HepG2 (cell line): ENCODE measurements around the gene DGKG. TPM values are rescaled to one million over a fixed set of nuclear protein-coding genes. Genes with fewer than 3 reads are reported as not detected.

Experiments
- CBX1 ChIP-seq: IDR thresholded peaks from one replicate; pipeline ENCODE4 v1.6.1; 2016; ENCODE audit warnings: antibody characterized with exemption, low read depth
- JUN ChIP-seq: sonication (generic); formaldehyde crosslinking; IDR thresholded peaks from 2 replicates; pipeline ENCODE4 v1.4.0; 2020; ENCODE audit warnings: mild to moderate bottlenecking, missing genetic modification reagents
- MAF1 ChIP-seq: sonication (generic); formaldehyde crosslinking; IDR thresholded peaks from 2 replicates; pipeline ENCODE4 v1.5.0; 2020; ENCODE audit warnings: missing genetic modification reagents, borderline replicate concordance
- NFYB ChIP-seq: sonication (generic); formaldehyde crosslinking; IDR thresholded peaks from 2 replicates; pipeline ENCODE4 v1.4.0; 2020; ENCODE audit warnings: missing genetic modification reagents
- PAX8 ChIP-seq: sonication (generic); formaldehyde crosslinking; IDR thresholded peaks from 2 replicates; pipeline ENCODE4 v1.8.0; 2022; ENCODE audit warnings: mild to moderate bottlenecking, missing genetic modification reagents, borderline replicate concordance
- SMARCC2 ChIP-seq: fragments of 450-650 bp; IDR thresholded peaks from 2 replicates; pipeline ENCODE4 v1.6.1; 2017; ENCODE audit warnings: antibody characterized with exemption, mild to moderate bottlenecking
- ZBTB26 ChIP-seq: IDR thresholded peaks from 2 replicates; pipeline ENCODE4 v1.6.1; 2016; ENCODE audit warnings: missing compliant biosample characterization, missing genetic modification reagents, borderline replicate concordance
- ZEB1 ChIP-seq: IDR thresholded peaks from 2 replicates; pipeline ENCODE4 v1.6.1; 2012; ENCODE audit warnings: mild to moderate bottlenecking, low read depth, inconsistent platforms; ENCODE audit not compliant: insufficient replicate concordance
- ZNF121 ChIP-seq: sonication (generic); formaldehyde crosslinking; IDR thresholded peaks from 2 replicates; pipeline ENCODE4 v1.5.0; 2020; ENCODE audit warnings: mild to moderate bottlenecking, missing genetic modification reagents
- ZNF276 ChIP-seq: sonication (generic); formaldehyde crosslinking; IDR thresholded peaks from 2 replicates; pipeline ENCODE4 v1.4.0; 2020; ENCODE audit warnings: mild to moderate bottlenecking, low read depth, missing genetic modification reagents
- ZNF431 ChIP-seq: sonication (generic); formaldehyde crosslinking; IDR thresholded peaks from 2 replicates; pipeline ENCODE4 v1.9.0; 2022; ENCODE audit warnings: missing genetic modification reagents, low read depth, mild to moderate bottlenecking, borderline replicate concordance
- ZNF646 ChIP-seq: sonication (generic); formaldehyde crosslinking; IDR thresholded peaks from 2 replicates; pipeline ENCODE4 v1.9.0; 2021; ENCODE audit warnings: mild to moderate bottlenecking, missing genetic modification reagents
- ZNF678 ChIP-seq: sonication (generic); formaldehyde crosslinking; IDR thresholded peaks from 2 replicates; pipeline ENCODE4 v1.4.0; 2020; ENCODE audit warnings: mild to moderate bottlenecking, missing genetic modification reagents
- ZNF772 ChIP-seq: sonication (generic); formaldehyde crosslinking; IDR thresholded peaks from 2 replicates; pipeline ENCODE4 v1.5.0; 2020; ENCODE audit warnings: mild to moderate bottlenecking, missing genetic modification reagents
- ZNF83 ChIP-seq: sonication (generic); formaldehyde crosslinking; IDR thresholded peaks from 2 replicates; pipeline ENCODE4 v1.4.0; 2020; ENCODE audit warnings: missing genetic modification reagents, mild to moderate bottlenecking, borderline replicate concordance
- polyA plus RNA-seq, 8 experiments: library from polyadenylated mRNA; depleted of rRNA in 3 of 8; stranded (reverse) in 7 of 8; unstranded in 1 of 8; fragments of >200 nt; fragmentation: Illumina TruSeq in 4 of 8; extraction: Trizol in 4 of 8; gene quantifications; 2 replicates each; pipeline versions ENCODE4 v1.2.1 to v1.2.3, GENCODE V29; 2011 to 2016; ENCODE audit warnings: low read depth in 4 of 8, missing spikeins in 1 of 8, mixed read lengths in 1 of 8; ENCODE audit not compliant: insufficient read depth in 1 of 8
- total RNA-seq, 5 experiments: library from RNA; depleted of rRNA; stranded (reverse); fragments of >200 nt; fragmentation: Illumina TruSeq; extraction: Trizol; gene quantifications; 2 replicates each; pipeline ENCODE4 v1.2.3, GENCODE V29; 2016; ENCODE audit warnings: low read depth in 1 of 5
- TF ChIP-seq, protein P1 (sequence below): sonication (generic); formaldehyde crosslinking; IDR thresholded peaks from 2 replicates; pipeline ENCODE4 v1.8.1; 2023; ENCODE audit warnings: mild to moderate bottlenecking, missing genetic modification reagents

DGKG gene
- total and polyA plus RNA-seq, 2 of the 13 experiments (the other 11 are each of a cell fraction or from before 2014, with no cell fraction given): 3.8 to 6.2 TPM

DNA sequence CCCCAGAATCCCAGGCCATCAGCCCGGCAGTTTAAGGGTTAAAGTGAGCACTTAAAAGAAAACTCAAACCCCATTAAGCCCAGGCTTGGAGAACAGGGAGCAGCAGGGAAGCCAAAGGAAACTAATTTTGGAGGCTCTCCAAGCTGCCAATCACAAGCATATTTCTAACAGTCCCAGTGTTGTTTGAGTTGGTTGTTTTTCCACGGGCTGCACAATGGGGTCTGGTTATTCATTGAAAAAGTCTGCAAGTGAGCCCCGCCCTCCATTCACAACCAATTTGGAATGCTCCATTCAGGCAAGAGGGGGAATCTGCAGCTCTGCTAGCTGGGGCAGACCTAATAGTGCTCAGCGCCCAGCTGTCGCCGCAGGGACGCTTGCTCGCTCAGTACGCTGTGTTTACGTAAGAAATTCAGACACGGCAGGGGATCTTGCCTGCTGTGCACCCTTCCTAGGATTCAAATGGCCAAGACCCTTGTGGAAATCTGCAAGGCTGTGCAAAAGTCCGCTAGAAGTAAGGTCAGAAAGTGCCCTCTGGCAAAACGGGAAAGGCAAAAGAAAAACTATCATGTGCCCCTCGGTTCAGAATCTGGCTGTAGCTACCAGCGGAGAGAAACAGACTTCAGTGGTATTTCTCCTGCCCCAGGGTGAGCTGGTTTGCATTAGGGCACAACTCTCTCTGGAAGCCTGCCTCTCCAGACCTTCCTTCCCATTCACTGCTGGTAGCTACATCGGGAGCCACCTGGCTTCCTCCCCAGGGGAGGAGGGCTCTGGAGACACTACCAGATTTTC is 264.2 kb downstream of the DGKG start (continued):
- no peak for TF ChIP-seq SMARCC2
- TF ChIP-seq MAF1: no peak
- TF ChIP-seq ZBTB26: no peak
- no peak for TF ChIP-seq JUN (CRISPR knock-in tag)
- TF ChIP-seq ZNF121 (CRISPR knock-in tag): no peak
- no peak for TF ChIP-seq ZNF83 (CRISPR knock-in tag)
- no peak for TF ChIP-seq ZEB1
- TF ChIP-seq ZNF646 (CRISPR knock-in tag): no peak
- TF ChIP-seq, protein P1, sequence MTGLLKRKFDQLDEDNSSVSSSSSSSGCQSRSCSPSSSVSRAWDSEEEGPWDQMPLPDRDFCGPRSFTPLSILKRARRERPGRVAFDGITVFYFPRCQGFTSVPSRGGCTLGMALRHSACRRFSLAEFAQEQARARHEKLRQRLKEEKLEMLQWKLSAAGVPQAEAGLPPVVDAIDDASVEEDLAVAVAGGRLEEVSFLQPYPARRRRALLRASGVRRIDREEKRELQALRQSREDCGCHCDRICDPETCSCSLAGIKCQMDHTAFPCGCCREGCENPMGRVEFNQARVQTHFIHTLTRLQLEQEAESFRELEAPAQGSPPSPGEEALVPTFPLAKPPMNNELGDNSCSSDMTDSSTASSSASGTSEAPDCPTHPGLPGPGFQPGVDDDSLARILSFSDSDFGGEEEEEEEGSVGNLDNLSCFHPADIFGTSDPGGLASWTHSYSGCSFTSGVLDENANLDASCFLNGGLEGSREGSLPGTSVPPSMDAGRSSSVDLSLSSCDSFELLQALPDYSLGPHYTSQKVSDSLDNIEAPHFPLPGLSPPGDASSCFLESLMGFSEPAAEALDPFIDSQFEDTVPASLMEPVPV (CRISPR knock-in tag): no peak
- no peak for TF ChIP-seq NFYB
- no peak for TF ChIP-seq PAX8 (CRISPR knock-in tag)
- TF ChIP-seq ZNF276 (CRISPR knock-in tag): no peak
- peak; percentile 67 for TF ChIP-seq CBX1
- peak; percentile 48 for TF ChIP-seq ZNF772
- TF ChIP-seq ZNF678: no peak
- TF ChIP-seq ZNF431 (CRISPR knock-in tag): peak; percentile 55; the same call in 1 of the 2 replicates
